Sigmoid colon (tissue), 4 donors: ENCODE data around the gene HTR1E.

Source experiments
- CTCF ChIP-seq, 4 experiments: fragments of 450-650 bp in 3 of 4; fragments of 200-600 bp in 1 of 4; IDR thresholded peaks; one replicate each; pipeline ENCODE4 v1.5.1; 2016 to 2019; ENCODE audit warnings: antibody characterized with exemption in 4 of 4, mild to moderate bottlenecking in 3 of 4, moderate library complexity in 2 of 4
- EP300 ChIP-seq, 4 donors: sonication (generic); formaldehyde crosslinking; IDR thresholded peaks; one replicate each; pipeline ENCODE4 v1.6.1; 2017; ENCODE audit warnings: antibody characterized with exemption in 4 of 4
- POLR2A ChIP-seq, 2 donors: fragments of 450-650 bp; IDR thresholded peaks; one replicate each; pipeline ENCODE4 v1.6.1; 2016; ENCODE audit warnings: antibody characterized with exemption in 2 of 2, mild to moderate bottlenecking in 2 of 2, moderate library complexity in 2 of 2
- POLR2AphosphoS5 ChIP-seq, 4 donors: sonication (generic); formaldehyde crosslinking; IDR thresholded peaks; one replicate each; pipeline ENCODE4 v1.6.1; 2017; ENCODE audit warnings: antibody characterized with exemption in 4 of 4

GRCh38 chr6:86969573-86969972 lies 32.2 kb downstream of the HTR1E start:
- TF ChIP-seq EP300 (IDR thresholded peaks at IDR 0.05) = no peak
- no peak for TF ChIP-seq CTCF (IDR thresholded peaks at IDR 0.05)
- no peak for TF ChIP-seq POLR2A (IDR thresholded peaks at IDR 0.05)
- TF ChIP-seq POLR2AphosphoS5 (IDR thresholded peaks at IDR 0.05) = no peak
